GM13977 (cell line): ENCODE measurements around the gene ATXN7L1.
A peak's percentile ranks its signal among the peaks of the same experiment; 100 is the strongest.

ENCODE experiments used
- DNase-seq: peaks from one replicate; pipeline ENCODE4 v3.0.0; 2012; ENCODE audit warnings: low spot score
- in situ Hi-C: fragments of 300-500 bp; cut with MboI; formaldehyde crosslinking; loops from one replicate; pipeline ENCODE4 v1.12.0; 2022; ENCODE audit warnings: low sequenced_read_pairs, low pct_unique_long_range_greater_than_20kb, mixed read lengths, inconsistent platforms; ENCODE audit not compliant: unreplicated experiment
- TF ChIP-seq, protein P1 (sequence below): IDR thresholded peaks from 2 replicates; pipeline ENCODE4 v1.5.1; 2012; ENCODE audit warnings: mild to moderate bottlenecking, control low read depth; ENCODE audit not compliant: insufficient read depth; ENCODE audit errors: extremely low read depth, missing control alignments

Gene ATXN7L1

DNA sequence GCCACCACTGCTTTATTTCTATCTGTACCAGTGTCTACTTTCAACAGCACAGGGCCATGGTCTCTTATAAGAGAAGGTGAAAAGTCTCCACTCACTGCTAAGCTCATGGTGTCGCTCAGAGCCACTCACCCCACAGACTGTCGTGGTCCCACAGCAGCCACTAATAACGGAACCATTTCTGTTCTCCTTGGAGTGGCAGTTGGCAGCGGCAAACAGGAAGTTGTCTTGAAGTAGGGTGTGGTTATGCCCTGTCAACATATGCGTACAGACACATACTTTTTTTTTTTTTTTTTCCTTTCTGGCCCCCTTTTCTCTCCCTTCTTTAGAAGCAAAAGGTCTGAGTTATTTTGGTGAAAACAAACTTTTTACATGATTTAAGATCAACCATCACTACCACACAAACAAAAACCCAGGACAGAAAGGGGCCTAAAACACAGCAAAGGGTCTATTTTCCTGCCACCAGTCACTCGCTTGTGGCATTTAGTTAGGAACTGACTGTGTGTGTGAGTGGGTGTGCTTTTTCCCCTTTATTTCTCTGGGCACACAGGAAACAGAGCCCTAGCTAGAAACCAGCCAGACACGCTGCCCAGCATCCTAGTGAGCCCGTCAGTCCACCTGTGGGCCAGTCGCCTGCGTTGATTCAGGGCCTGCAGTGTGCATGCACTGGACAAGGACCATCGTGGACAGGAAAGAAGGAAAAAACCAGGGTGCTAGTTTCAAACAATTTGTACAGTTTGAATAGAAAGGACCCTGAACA lies 198.4 kb downstream of the ATXN7L1 start:
- TF ChIP-seq, protein P1, sequence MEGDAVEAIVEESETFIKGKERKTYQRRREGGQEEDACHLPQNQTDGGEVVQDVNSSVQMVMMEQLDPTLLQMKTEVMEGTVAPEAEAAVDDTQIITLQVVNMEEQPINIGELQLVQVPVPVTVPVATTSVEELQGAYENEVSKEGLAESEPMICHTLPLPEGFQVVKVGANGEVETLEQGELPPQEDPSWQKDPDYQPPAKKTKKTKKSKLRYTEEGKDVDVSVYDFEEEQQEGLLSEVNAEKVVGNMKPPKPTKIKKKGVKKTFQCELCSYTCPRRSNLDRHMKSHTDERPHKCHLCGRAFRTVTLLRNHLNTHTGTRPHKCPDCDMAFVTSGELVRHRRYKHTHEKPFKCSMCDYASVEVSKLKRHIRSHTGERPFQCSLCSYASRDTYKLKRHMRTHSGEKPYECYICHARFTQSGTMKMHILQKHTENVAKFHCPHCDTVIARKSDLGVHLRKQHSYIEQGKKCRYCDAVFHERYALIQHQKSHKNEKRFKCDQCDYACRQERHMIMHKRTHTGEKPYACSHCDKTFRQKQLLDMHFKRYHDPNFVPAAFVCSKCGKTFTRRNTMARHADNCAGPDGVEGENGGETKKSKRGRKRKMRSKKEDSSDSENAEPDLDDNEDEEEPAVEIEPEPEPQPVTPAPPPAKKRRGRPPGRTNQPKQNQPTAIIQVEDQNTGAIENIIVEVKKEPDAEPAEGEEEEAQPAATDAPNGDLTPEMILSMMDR = no peak
- peak; percentile 34 for DNase-seq
- in situ Hi-C loops = no loop called here

DNA sequence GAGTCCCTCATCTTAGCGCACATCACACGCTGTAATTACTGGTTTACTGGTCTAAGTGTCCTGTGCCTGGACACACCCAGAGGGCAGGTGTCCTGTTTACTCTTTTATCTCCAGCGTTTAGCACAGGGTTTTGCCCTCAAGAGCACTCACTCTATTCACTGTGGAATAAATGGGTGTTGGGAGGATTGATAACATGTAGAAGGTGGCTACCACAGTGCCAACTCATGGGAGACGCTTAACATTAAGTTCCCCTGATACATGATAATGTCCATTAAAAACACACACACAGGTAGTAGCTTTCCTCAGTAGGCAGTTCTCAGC lies 199.0 kb downstream of the ATXN7L1 start:
- DNase-seq = no peak
- in situ Hi-C loops = no loop called here
- TF ChIP-seq, protein P1 = no peak

DNA sequence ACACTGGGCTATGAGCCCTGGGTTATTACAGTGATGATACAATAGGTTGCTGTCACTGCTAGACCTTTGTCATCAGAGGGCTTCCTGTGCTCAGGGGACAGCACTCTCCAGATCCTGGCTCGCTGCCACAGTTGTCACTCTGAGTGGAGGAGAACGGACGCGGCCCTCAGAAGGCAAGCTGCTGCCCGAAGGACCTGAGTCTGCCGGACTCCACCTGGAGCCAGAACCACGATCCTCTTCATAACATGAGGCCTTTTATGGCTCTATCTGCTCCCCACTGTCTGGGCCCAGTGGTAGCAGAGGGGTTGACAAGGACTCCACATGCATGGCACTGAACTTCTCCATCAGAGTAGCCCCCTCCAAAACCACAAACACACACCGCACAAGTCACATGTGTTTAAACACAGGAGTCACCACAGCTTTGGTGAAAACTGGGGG lies 200.4 kb downstream of the ATXN7L1 start:
- TF ChIP-seq, protein P1 = no peak
- in situ Hi-C loops = no loop called here
- no peak for DNase-seq

DNA sequence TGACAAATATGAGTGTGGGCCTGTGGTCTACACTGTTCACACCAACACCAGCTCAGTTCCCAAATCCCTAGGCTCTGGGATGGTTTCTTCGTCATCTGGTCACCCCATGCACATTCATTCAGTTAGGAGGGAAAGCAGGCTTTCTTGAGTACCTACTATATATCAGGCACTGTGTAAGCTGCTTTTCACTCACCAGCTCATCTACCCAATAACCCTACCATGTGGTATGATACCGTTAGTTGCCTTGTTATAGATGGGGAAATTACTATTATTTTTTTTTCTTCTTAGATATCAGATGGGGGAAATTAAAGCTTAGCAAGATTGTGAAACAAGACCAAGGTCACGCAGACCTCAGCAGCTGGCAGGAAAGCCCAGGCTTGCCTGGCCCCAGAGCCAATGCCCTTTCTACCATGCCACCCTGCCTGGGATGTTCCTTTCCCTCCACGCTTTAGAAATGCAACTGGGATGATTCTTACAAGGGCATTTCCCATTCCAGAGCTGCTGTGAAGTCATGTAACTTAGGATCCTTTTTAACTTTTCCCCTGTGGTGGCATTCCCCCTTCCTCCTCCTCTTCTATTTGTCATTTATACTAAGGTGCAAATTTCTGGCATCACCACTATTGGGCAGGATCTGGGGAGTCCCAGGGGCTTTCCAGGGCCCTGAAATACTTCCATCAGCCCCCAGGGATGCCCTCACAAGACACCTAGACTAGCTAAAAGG lies 202.0 kb downstream of the ATXN7L1 start:
- no peak for DNase-seq
- TF ChIP-seq, protein P1 = no peak
- in situ Hi-C loops = no loop called here

DNA sequence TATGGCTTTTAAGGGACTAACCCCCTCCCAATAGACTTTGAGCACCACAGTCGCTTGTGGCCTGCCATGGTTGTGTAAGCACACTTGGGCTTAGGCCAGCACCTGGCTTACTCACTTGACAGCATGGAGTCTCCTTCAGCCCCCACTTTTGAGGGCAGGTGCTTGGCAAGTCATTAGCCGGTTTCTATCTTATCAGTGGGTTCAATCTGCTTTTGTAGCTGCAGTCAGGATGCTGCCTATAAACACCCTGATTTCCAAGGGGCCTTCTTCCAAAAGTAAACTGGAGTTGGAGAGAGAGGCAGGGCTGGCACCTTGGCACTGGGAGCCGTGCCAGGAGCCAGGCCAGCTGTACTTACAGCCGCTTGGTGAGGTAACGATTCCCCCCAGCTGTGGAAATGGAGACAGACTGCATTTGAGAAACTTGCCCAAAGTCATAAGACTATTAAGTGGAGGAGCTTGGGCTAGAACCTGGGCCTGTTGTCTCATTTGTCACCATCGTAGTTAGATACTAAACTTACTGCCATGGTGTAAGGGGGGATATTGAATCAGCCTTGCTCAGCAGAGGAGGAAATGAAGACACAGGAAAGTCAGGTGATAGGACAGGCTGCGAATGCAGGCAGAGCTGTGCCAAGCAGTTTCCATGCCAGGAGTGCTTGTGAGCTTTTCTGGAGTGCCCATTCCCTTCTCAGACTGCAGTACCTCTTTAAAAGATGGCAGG lies 202.9 kb downstream of the ATXN7L1 start:
- TF ChIP-seq, protein P1 = no peak
- in situ Hi-C loops = no loop called here
- no peak for DNase-seq

DNA sequence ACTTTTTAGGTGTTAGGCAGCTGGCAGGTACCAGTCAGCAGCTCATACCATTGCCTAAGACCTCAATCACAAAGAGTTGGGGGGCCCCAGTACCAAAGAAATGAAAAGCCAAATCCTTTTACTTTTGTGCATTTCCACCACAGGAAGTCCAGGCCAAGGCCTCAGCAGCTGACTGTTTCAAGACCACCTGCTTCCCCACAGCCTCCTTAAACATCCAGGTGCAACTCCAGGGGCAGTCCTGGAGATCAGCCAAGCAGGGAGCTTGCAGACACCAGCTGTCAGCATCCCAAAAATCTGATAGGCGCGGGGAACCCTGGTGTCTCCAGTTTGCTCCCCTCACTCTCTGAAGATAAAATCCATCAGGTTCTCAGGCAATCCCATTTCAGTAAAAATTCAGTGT lies 203.6 kb downstream of the ATXN7L1 start:
- in situ Hi-C loops = no loop called here
- TF ChIP-seq, protein P1 = no peak
- DNase-seq = no peak
